ENCODE data around the gene MMP15.
"Not testable (repeated sequence)": the region's sequence is repeated elsewhere in the genome, so short reads cannot be mapped to it uniquely, and the experiment has no call there.

The MMP15 gene

GRCh38 chr16:57996406-57997175 lies 29.0 kb upstream of the MMP15 start:
- DNase-seq = no peak

- no peak for DNase-seq
Observed at GRCh38 chr16:57997176-57997527, 28.4 kb upstream of the MMP15 start.

GRCh38 chr16:57997528-57998265 lies 27.9 kb upstream of the MMP15 start:
- no peak for DNase-seq

- no peak for DNase-seq
Observed at GRCh38 chr16:57998486-57998885, 27.1 kb upstream of the MMP15 start.

GRCh38 chr16:57998992-57999365 lies 26.6 kb upstream of the MMP15 start:
- DNase-seq = no peak

GRCh38 chr16:57999366-57999970 lies 26.1 kb upstream of the MMP15 start:
- no peak for DNase-seq

GRCh38 chr16:57999971-58000705 lies 25.4 kb upstream of the MMP15 start, which contains the start of gene ZNF319:
TSS of gene ZNF319 (minus strand) at chr16:58000672. CDS start at chr16:57998265, 2,407 bp downstream.
- DNase-seq = no peak

GRCh38 chr16:58000706-58001676 lies 24.6 kb upstream of the MMP15 start, which contains the start of gene USB1:
TSS of gene USB1 (plus strand) at chr16:58001407. CDS start at chr16:58001484, 77 bp downstream.
- peak; percentile 69 for DNase-seq

- DNase-seq = no peak
Observed at GRCh38 chr16:58001781-58002415, 23.7 kb upstream of the MMP15 start.

- DNase-seq = no peak
Observed at GRCh38 chr16:58002416-58002800, 23.1 kb upstream of the MMP15 start.

- DNase-seq = no peak
Observed at GRCh38 chr16:58002936-58003335, 22.6 kb upstream of the MMP15 start.

- DNase-seq = not testable (repeated sequence)
Observed at GRCh38 chr16:58004736-58005135, 20.8 kb upstream of the MMP15 start.

GRCh38 chr16:58009856-58010416 lies 15.6 kb upstream of the MMP15 start:
- DNase-seq = no peak

GRCh38 chr16:58010886-58011285 lies 14.7 kb upstream of the MMP15 start:
- no peak for DNase-seq

- DNase-seq = no peak
Observed at GRCh38 chr16:58011652-58012051, 13.9 kb upstream of the MMP15 start.

- DNase-seq = no peak
Observed at GRCh38 chr16:58012481-58012880, 13.1 kb upstream of the MMP15 start.

GRCh38 chr16:58013201-58013956 lies 12.2 kb upstream of the MMP15 start:
- DNase-seq = no peak

GRCh38 chr16:58016840-58017446 lies 8.6 kb upstream of the MMP15 start:
- no peak for DNase-seq

GRCh38 chr16:58018803-58019202 lies 6.8 kb upstream of the MMP15 start:
- no peak for DNase-seq

Data from T1000 (cell line).